Thyroid gland (tissue), 4 donors: ENCODE results near the gene ARHGEF3.

ENCODE experiments used
- POLR2A ChIP-seq, 2 donors: fragments of 450-650 bp; IDR thresholded peaks; one replicate each; pipeline ENCODE4 v1.6.1; 2017; ENCODE audit warnings: antibody characterized with exemption in 2 of 2, mild to moderate bottlenecking in 2 of 2, moderate library complexity in 1 of 2
- TF ChIP-seq, protein P1 (sequence below), 6 experiments: fragments of 200-600 bp in 3 of 6; fragments of 450-650 bp in 3 of 6; sonication (generic) in 3 of 6; IDR thresholded peaks; one replicate each; pipeline ENCODE4 v1.5.1; 2016 to 2019; ENCODE audit warnings: antibody characterized with exemption in 6 of 6, mild to moderate bottlenecking in 2 of 6, inconsistent platforms in 1 of 6, moderate library complexity in 1 of 6

- TF ChIP-seq POLR2A (IDR thresholded peaks at IDR 0.05): no peak
- TF ChIP-seq, protein P1, sequence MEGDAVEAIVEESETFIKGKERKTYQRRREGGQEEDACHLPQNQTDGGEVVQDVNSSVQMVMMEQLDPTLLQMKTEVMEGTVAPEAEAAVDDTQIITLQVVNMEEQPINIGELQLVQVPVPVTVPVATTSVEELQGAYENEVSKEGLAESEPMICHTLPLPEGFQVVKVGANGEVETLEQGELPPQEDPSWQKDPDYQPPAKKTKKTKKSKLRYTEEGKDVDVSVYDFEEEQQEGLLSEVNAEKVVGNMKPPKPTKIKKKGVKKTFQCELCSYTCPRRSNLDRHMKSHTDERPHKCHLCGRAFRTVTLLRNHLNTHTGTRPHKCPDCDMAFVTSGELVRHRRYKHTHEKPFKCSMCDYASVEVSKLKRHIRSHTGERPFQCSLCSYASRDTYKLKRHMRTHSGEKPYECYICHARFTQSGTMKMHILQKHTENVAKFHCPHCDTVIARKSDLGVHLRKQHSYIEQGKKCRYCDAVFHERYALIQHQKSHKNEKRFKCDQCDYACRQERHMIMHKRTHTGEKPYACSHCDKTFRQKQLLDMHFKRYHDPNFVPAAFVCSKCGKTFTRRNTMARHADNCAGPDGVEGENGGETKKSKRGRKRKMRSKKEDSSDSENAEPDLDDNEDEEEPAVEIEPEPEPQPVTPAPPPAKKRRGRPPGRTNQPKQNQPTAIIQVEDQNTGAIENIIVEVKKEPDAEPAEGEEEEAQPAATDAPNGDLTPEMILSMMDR (IDR thresholded peaks at IDR 0.05): no peak
Measured at GRCh38 chr3:56780936-56781335, 20.8 kb downstream of the ARHGEF3 start.
